HG02623 (cell line): Measurements from ENCODE around the gene KRTAP10-3.

ENCODE experiments used
- ATAC-seq: cut with Tn5 transposase; IDR thresholded peaks from one replicate; pipeline ENCODE4 v1.9.1; 2021; ENCODE audit warnings: moderate library complexity; ENCODE audit not compliant: unreplicated experiment

KRTAP10-3 gene

DNA sequence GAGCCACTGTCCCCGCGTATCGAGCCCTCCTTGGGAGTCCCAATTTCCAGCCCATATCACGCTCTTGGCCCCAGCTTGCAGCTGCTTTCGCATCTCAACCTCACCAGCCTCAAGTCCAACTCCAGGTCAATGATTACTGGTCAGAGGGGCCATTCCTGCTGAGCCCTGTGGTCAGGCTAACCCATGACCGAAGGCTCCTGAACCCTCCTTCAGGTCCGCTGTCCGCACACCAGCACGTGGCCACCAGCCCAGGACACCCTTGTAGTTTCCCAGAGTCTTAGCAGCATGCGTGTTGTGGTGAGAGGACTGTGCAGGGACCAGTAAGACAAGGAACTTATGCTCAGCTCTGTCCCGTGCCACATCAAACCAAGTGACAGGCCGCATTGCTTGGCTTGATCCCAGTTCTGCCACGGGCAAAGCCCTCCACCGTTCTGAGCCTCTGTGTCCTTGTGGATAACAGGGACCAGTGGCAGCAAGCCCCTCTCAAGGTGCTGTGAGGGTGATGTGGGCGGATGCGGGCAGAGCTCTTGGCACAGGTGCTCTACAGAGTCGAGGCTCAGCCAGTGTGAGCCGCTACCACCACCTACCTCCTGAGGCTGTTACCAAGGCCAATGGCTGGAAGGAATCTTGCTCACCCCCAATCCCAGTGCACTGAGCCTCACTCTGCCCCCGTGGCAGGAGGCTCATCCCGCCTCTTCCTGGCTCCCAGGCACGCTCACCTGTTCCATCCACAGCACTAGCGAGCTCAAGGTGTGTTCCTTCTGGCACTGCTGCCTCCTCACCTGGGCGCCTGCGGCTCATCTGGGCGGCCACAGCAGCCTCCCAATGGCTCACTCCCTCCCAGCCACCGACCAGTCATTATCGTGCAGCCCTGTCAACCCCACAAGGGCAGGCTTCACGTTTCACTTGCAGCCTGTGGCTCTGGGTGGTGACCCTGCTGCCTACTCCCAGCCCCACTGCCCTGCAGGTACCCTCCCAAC is 39.0 kb downstream of the KRTAP10-3 start:
- ATAC-seq = no peak

- no peak for ATAC-seq
Observed at GRCh38 chr21:44518686-44519085, 39.9 kb downstream of the KRTAP10-3 start.

DNA sequence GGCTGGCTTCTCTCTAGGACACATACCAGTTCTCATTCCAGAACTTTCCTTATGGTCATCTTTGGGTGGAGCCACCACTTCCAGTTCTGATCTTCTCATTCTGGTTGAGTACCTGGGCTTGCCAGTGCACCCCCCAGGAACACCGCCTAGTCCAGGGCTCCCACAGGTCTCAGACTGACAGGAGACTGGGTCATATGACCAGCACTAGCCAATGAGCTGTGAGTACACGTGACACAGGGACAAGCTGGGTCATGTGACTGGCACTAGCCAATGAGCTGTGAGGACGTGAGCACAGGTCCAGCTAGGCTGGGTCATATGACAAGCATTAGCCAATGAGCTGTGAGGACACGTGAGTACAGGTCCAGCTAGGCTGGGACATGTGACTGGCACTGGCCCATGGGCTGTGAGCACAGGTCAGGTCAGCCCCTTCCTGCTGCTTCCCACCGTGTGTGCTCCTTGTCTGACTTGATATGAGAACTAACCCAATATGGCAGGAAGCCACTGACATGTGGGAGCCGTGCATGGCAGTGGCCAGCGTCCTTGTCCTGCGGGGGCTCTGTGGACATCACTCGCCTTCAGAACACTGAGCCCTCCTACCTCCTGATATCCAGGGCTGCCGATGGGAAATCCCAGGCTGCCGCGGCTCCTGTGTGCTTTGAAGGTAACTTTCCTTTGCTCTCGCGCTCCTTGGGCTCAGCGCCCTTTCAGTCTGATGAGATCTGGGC is 41.3 kb downstream of the KRTAP10-3 start:
- ATAC-seq = no peak

GRCh38 chr21:44516828-44517174 is 41.8 kb downstream of the KRTAP10-3 start:
- ATAC-seq = no peak

- ATAC-seq = no peak
Observed at GRCh38 chr21:44516342-44516741, 42.3 kb downstream of the KRTAP10-3 start.

DNA sequence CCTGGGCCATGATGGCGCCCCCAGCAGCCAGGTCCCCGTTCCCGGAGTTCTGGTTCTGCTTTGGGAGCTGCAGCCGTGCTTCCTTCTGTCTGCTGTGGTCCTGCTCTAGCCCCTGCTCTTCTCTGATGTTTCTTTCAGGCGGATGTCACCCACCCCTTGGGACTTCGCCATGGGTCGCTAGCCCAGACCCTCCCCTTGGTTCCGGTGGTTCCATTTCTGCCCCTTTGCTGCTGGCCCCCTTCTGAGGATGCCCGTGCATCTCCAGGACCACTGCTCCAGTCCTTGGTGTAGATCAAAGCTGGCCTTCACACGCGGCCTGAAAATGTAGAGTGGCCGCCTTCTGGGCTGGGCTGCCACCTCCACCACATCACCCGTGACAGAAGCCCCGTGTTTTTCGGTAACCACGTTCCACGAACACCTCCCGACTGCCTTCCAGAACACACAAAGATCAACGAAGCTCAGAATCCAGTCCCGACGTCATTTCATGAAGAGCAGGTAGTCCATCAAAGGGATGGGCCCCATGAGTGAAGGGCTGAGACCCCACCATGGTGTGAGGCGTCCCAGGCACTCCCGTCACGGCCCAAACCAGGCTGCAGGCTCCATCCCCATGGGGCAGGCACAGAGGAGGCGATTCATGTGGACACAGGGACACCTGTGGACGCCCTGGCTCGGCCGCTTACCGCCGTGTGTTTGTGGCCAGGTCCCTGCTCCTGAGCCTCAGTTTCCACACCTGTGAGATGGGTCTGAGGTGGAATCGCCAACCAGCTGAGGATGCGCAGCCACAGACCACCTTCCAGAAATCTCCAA is 43.0 kb downstream of the KRTAP10-3 start:
- no peak for ATAC-seq

- ATAC-seq = no peak
Observed at GRCh38 chr21:44514746-44515358, 43.7 kb downstream of the KRTAP10-3 start.

- ATAC-seq = no peak
Observed at GRCh38 chr21:44514218-44514520, 44.4 kb downstream of the KRTAP10-3 start.

DNA sequence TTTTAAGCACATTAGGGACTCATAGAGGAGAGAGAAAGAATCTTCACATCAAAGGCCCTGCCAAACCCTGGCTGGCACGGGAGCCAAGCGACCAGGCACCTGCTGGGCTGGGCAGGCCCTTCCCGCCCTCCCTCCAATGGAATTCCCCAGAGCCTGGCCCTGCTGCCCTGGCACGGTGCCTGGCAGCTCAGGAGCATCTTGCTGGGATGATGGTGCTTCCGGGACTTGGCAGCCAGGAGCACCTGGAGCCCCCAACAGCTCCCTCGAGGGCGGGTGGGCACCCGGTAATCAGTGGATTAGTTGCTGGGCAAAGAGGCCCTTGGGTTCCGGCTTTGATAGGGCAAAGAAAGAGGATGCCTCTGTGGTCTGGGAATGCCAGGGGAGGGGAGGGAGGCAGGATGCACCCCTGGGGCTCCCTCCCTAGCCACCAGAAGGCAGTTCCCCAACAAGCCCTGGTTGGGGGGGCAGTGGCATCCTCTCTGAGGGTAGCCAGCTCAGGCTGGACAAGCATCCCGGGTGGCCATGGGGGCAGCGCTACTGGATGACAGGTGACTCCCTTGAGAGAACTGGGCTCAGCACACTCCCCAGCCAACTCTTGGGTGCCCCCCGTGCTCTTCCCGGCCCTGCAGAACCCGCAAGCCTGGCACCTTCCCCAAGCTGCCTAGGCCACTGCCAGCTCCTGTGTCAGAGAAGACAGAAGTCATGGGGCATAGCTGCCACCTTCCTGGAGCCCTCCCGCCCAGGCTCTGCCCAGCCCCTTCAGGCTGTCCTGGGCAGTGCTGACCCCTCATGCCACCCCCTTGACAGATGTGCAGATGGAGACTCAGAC is 45.0 kb downstream of the KRTAP10-3 start:
- no peak for ATAC-seq

DNA sequence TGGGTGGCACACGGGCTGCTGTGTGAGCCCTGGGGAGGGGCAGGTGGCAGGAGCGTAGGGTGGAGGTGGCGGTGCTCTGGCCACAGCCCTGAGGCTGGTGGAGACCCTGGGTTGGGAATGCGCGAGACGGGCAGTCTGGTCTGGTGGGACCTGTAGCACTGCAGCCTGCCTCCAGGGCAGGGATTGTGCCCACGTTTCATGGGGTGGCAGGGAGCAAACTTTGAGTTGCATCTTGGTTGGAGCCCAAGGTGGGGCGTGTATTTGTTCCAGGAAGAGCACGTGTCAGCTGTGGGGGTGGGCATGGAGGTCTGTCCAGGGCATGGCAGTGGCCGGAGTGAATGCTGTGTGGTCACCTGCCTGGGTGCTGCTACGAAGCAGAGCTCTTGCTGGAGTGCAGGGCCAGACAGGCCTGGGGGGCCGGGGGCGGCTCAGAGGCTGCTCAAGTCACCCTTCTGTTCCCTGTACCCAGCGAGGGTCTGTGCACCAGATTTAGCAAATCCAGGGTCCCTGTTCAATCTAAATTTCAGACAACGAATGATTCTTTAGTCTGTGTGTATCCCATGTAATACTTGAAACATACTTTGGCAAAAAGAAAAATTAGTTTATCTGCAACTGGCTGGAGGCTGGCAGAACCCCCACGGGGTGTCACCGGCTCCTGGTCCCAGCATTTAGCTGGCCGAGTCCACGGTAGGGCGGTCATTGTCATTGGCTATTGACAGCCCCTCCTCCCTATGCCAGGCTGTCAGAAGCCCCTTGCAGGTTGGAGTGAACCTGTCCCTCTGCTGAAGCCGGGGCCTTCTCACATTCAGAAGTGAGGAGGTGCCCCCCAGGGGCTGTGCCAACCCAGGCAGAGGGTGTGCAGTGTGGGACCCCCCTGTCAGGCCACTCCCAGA is 45.9 kb downstream of the KRTAP10-3 start:
- ATAC-seq = no peak

- no peak for ATAC-seq
Observed at GRCh38 chr21:44511938-44512275, 46.7 kb downstream of the KRTAP10-3 start.

DNA sequence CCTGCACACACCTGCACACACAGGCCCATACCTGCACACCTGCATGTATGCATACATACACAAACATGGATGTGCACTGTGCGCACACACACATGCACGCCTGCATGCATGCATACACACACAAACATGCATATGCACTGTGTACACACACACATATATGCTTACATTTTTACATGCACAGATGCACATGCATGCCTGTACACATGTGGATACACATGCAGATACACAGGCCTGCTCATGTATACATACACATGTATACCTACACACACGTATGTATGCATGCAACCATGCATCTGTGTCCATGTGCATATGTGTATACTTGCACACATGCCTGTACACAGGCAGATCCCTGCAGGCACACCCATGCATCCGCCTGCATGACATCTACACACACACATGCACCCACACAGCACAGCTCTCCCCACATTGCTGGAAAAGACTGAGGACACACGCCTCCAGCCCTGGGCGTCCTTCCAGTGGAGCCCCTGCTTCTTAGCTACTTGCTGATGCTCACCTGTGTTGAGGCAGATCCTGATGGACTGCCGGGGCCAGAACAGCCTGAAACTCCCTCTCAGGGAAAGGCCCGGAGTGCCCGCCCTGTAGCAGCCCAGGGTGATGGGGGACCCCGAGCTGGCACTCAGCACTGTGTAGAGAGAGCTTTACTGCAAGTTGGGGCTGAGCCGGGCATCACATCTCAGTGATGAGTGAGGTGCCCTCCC is 47.2 kb downstream of the KRTAP10-3 start:
- no peak for ATAC-seq

DNA sequence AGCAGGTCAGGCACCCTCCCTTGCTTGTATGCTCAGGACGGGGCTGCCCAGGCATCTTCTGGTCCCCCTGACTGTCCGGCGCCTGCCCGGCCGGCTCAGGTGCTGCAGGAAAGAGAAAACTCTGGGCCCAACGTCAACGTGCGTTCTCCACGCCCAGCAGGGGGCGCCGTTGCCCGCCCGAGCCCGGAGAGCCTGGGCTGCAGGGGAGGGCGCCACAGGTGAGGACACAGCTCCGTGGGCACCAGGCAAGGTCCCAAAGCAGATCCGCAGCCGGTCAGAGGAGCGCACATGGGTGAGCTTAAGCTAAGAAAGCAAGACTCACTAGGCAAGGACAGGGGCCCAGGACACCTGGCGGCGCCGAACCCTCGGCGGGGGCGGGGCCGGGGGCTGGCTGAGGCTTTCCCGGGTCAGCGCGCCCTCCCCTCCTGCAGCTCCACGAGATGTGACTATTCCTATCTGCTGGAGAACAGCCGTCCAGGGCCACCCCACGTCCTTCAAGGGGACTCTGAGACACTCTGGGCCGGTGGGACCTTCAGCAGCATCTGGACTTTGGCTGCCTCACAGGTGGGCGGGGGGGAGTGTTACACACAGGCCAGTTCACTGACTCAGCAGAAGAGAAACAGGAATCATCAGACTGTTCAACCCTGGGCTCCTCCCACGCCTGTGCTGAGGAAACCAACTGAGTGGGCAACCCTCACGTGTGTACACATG is 47.9 kb downstream of the KRTAP10-3 start:
- ATAC-seq = no peak

DNA sequence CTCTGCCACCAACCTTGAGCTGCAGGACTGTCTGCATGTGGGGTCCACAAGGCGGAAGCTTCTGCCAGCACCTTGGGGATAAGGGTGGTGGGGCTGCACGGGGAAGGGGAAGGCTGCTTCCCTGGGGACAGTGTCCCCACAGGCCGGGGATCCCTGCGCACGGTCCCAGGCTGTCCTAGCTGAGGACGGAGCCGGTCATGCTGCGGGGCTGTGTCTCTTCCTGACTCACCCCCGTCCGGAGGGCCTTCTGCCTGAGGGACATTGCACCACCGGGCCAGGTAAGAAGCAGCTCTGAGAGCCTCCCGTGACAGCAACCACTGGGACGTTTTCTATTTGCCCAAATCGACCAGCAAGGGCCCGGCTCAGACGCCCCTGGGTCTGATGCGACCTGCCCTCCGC is 48.5 kb downstream of the KRTAP10-3 start:
- no peak for ATAC-seq

- no peak for ATAC-seq
Observed at GRCh38 chr21:44509539-44509938, 49.1 kb downstream of the KRTAP10-3 start.

DNA sequence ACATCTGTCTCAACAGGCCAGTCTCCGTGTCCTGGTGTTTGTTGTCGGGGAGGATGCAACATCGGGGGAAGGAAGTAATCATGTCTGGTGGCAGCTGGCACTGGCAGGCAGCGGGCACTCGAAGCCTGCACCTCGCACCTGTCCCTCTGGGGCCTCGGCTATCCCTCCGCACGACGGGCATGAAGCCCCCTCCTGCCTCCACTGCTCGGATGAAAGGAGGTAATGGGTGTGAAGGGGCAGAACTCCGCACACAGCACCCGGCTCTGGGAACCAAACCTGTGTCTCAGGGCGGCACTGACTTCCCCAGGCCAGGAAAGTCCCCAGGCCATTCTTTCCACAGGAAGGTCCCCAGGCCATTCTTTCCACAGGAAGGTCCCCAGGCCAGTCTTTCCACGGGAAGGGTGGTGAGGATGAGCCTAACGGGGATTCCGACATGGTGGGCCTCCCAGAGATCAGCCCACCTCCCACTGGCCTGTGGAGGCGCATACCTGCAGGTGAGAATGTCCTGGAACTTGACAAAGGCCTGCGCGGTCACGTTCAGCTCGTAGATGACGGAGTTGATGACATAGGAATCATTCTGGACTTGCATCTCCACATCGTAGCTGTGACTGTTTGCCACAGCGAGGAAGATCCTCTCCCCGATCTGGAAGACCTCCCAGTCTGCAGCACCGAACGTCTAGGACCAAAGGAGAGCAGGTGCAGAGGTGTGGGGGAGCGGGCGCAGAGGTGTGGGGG is 49.7 kb downstream of the KRTAP10-3 start:
- ATAC-seq = no peak

GRCh38 chr21:44508426-44508710 is 50.2 kb downstream of the KRTAP10-3 start:
- ATAC-seq = no peak
